Measurements from ENCODE around the gene RNF166.

The RNF166 gene

DNA sequence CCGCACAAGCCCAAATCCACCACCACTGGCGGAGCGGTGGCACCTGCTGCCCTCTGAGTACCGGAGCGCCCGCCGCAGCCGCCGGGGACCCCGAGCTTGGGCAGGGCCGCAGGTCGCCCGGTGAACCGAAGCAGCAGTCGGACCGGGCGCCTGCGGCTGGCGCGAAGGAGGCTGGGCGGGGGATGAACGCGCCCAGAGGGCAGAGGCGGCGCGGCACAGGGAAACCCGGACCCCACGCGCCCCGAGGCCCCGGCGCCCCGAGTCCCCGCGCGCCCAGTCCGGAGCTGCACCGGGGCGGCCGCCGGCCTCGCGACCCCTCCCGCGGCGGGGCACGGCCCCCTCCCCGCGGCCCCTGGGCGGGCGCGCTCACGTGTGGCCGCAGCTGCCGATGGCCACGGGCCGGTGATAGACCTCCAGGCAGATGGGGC lies 393 bp downstream of the RNF166 start:
- TF ChIP-seq TAF1 (IDR thresholded peaks at IDR 0.05; ENCODE audit: borderline replicate concordance, insufficient read depth, low read length) (no peak), POLR2AphosphoS5 (IDR thresholded peaks at IDR 0.05; ENCODE audit: low read depth, low read length) (no peak), SIN3A (IDR thresholded peaks at IDR 0.05; ENCODE audit: borderline replicate concordance, insufficient read depth, low read length) (no peak), FOXP2 (optimal IDR thresholded peaks at IDR 0.05; ENCODE audit: borderline replicate concordance, extremely low read depth, extremely low read length, insufficient read depth) (no peak)
- TF ChIP-seq, protein P1, sequence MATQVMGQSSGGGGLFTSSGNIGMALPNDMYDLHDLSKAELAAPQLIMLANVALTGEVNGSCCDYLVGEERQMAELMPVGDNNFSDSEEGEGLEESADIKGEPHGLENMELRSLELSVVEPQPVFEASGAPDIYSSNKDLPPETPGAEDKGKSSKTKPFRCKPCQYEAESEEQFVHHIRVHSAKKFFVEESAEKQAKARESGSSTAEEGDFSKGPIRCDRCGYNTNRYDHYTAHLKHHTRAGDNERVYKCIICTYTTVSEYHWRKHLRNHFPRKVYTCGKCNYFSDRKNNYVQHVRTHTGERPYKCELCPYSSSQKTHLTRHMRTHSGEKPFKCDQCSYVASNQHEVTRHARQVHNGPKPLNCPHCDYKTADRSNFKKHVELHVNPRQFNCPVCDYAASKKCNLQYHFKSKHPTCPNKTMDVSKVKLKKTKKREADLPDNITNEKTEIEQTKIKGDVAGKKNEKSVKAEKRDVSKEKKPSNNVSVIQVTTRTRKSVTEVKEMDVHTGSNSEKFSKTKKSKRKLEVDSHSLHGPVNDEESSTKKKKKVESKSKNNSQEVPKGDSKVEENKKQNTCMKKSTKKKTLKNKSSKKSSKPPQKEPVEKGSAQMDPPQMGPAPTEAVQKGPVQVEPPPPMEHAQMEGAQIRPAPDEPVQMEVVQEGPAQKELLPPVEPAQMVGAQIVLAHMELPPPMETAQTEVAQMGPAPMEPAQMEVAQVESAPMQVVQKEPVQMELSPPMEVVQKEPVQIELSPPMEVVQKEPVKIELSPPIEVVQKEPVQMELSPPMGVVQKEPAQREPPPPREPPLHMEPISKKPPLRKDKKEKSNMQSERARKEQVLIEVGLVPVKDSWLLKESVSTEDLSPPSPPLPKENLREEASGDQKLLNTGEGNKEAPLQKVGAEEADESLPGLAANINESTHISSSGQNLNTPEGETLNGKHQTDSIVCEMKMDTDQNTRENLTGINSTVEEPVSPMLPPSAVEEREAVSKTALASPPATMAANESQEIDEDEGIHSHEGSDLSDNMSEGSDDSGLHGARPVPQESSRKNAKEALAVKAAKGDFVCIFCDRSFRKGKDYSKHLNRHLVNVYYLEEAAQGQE (IDR thresholded peaks at IDR 0.05; ENCODE audit: insufficient read depth in 1 of 2, low read depth in 2 of 2, low read length in 2 of 2): no peak

DNA sequence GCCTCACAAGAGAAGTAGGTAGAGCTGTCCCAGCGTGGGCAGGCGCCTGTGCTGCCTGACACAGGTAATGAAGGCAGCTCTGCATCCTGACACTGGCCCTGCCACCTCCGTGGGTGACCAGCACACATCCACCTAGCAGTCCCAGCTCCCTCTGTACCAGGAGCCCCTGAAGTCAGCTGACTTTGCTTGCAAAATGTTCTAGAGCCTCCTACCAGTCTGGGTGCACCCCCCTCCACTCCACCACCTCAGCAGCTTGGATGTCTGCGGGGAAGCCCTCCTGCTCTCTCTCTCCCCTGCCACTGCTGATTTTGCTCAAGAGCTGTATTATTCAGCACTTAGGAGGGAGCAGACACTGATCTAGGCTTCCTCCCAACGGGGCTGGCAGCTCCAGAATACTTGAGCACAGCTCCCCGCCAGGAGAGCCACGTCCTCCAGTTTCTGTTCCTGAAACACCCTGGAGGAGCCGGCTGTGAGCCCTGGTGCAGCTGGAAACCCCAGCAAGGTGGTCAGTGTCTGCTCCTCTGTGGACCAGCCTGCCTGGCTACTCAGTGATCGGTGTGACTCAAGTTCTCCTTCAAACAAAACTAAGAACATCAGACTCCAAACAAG lies 1.0 kb downstream of the RNF166 start:
- TF ChIP-seq, protein P1 (IDR thresholded peaks at IDR 0.05; ENCODE audit: insufficient read depth in 1 of 2, low read depth in 2 of 2, low read length in 2 of 2): no peak
- no peak for TF ChIP-seq FOXP2 (optimal IDR thresholded peaks at IDR 0.05; ENCODE audit: borderline replicate concordance, extremely low read depth, extremely low read length, insufficient read depth)
- TF ChIP-seq POLR2AphosphoS5 (IDR thresholded peaks at IDR 0.05; ENCODE audit: low read depth, low read length): no peak
- no peak for TF ChIP-seq SIN3A (IDR thresholded peaks at IDR 0.05; ENCODE audit: borderline replicate concordance, insufficient read depth, low read length)
- no peak for TF ChIP-seq TAF1 (IDR thresholded peaks at IDR 0.05; ENCODE audit: borderline replicate concordance, insufficient read depth, low read length)

DNA sequence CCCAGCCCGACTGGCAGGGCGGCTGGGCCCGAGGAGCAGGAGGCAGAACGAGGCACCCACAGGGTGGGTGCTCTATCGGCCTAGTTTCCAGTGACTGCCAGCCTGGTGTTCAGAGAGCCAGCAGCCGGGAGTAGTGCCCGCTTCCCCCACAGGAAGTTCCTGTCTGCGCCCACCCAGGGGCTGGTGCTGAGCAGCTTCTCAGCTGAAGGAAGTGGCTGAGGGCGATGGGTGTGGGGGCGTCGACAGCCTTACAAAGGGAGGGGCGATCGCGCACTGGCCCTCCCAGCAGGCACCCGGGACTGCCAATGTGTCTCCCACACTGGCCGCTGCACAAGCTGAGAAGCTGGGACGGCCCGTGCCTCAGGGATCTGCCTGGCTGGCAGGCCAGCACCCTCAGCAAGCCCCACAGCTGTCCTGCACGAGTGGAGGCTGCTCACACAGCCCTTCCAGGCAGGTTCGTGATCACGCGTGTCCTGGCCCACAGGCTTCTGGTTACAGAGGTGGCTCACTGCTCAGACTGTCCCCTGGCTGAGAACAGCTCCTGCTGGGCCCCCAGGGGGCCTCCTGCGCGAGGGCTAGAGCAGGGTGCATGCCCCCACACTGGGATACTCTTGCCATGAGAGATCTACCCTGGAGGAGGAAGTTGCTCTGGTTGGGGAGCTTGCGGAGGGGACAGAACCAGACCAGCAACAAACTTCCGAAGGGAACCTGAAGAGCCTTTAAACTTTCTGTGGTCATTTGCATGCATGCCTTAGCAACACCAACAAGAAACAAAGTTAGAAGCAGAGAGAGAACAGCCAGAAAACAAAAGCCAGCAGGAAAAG lies 2.5 kb downstream of the RNF166 start:
- TF ChIP-seq TAF1 (IDR thresholded peaks at IDR 0.05; ENCODE audit: borderline replicate concordance, insufficient read depth, low read length) (no peak), SIN3A (IDR thresholded peaks at IDR 0.05; ENCODE audit: borderline replicate concordance, insufficient read depth, low read length) (no peak), FOXP2 (optimal IDR thresholded peaks at IDR 0.05; ENCODE audit: borderline replicate concordance, extremely low read depth, extremely low read length, insufficient read depth) (no peak), POLR2AphosphoS5 (IDR thresholded peaks at IDR 0.05; ENCODE audit: low read depth, low read length) (no peak)
- TF ChIP-seq, protein P1 (IDR thresholded peaks at IDR 0.05; ENCODE audit: insufficient read depth in 1 of 2, low read depth in 2 of 2, low read length in 2 of 2): no peak

DNA sequence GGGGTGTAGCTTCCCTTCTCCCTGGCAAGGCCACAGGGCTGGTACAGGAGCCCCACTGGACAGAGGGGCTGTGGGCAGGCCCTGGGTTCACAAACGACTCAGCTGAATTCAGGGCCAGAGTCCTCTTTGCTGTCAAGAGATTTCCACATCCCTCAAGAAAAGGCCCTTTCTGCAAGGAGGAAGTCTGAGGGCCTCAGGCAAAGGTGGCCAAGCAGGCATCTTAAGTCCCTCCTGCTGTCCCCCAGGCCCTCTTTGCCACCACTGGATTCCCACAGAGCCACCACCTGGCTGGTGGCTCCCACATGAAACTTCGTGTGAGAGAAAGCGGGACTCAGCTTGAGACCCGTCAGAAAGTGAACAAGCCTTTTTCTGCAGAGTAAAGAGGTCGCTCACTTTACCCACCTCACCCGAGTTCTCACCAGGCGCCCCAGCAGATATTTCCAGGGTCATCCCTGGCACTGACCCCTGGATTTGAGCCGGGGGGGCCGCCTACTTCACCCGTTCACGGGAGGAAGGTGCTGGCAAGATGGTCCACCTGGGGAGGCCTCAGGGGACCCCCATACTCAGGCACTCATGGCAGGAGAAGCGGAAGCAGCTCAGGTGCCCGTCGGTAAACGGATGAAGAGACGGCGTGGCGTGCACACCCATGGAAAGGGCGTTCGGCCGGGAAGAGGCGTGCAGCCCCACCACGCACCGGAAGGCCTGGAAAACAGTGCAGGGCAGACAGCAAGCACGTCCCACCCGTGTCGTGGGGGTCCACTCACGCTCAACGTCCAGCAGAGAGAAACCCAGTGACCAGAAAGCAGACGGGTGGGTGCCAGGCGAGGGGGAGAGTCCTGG lies 3.6 kb downstream of the RNF166 start:
- TF ChIP-seq, protein P1 (IDR thresholded peaks at IDR 0.05; ENCODE audit: insufficient read depth in 1 of 2, low read depth in 2 of 2, low read length in 2 of 2): no peak
- no peak for TF ChIP-seq TAF1 (IDR thresholded peaks at IDR 0.05; ENCODE audit: borderline replicate concordance, insufficient read depth, low read length)
- no peak for TF ChIP-seq FOXP2 (optimal IDR thresholded peaks at IDR 0.05; ENCODE audit: borderline replicate concordance, extremely low read depth, extremely low read length, insufficient read depth)
- no peak for TF ChIP-seq SIN3A (IDR thresholded peaks at IDR 0.05; ENCODE audit: borderline replicate concordance, insufficient read depth, low read length)
- no peak for TF ChIP-seq POLR2AphosphoS5 (IDR thresholded peaks at IDR 0.05; ENCODE audit: low read depth, low read length)

Measured in PFSK-1 (cell line).